ENCODE data around the gene TOM1L2. TPM values are rescaled to one million over a fixed set of nuclear protein-coding genes. Genes with fewer than 3 reads are reported as not detected.

The TOM1L2 gene
- total RNA-seq, 4 donors from 2014 or later, result 15.6 to 85.9 (median 34.9) TPM

DNA sequence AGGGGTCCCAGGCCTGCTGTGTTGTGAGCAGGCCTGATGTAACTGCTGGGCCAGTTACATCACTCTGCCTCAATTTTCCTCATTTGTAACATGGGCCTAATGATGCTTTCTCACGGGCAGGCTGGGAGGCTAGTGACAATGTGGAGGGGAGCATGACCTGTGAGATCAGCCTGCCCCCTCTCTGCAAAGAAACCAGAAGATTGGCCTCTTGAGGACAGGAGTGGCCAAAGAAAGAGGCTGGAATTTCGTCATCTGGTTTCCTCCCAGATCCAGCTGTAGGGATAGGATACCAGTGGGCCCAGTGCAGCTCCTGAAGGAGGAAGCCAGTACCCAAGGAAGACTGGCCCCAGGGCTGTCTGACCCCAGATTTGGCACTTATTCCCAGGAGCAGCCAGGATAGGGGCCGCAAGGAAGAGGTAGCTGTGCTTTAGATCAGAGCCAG, 134.8 kb downstream of the TOM1L2 start:
- no peaks in the 10 kb centered on the region for H3K36me3 ChIP-seq
- H3K27ac ChIP-seq, result peak overlapping the region; percentile 94 to 99
- peaks cover 17 to 38% of the 10 kb centered on the region in 2 donors for H3K4me1 ChIP-seq
- peak; percentile 62 to 72 for DNase-seq
- H3K27me3 ChIP-seq, result no peaks in the 10 kb centered on the region
- peak overlapping the region; percentile 63 to 67 for H3K4me3 ChIP-seq
- TF ChIP-seq POLR2A (IDR thresholded peaks at IDR 0.05), result no peak
- TF ChIP-seq, protein P1, sequence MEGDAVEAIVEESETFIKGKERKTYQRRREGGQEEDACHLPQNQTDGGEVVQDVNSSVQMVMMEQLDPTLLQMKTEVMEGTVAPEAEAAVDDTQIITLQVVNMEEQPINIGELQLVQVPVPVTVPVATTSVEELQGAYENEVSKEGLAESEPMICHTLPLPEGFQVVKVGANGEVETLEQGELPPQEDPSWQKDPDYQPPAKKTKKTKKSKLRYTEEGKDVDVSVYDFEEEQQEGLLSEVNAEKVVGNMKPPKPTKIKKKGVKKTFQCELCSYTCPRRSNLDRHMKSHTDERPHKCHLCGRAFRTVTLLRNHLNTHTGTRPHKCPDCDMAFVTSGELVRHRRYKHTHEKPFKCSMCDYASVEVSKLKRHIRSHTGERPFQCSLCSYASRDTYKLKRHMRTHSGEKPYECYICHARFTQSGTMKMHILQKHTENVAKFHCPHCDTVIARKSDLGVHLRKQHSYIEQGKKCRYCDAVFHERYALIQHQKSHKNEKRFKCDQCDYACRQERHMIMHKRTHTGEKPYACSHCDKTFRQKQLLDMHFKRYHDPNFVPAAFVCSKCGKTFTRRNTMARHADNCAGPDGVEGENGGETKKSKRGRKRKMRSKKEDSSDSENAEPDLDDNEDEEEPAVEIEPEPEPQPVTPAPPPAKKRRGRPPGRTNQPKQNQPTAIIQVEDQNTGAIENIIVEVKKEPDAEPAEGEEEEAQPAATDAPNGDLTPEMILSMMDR (IDR thresholded peaks at IDR 0.05), result no peak
- intact Hi-C loops (cut with DNase I; ENCODE audit: low total_unique reads), result no loop called here
- no peaks in the 10 kb centered on the region for H3K9me3 ChIP-seq

DNA sequence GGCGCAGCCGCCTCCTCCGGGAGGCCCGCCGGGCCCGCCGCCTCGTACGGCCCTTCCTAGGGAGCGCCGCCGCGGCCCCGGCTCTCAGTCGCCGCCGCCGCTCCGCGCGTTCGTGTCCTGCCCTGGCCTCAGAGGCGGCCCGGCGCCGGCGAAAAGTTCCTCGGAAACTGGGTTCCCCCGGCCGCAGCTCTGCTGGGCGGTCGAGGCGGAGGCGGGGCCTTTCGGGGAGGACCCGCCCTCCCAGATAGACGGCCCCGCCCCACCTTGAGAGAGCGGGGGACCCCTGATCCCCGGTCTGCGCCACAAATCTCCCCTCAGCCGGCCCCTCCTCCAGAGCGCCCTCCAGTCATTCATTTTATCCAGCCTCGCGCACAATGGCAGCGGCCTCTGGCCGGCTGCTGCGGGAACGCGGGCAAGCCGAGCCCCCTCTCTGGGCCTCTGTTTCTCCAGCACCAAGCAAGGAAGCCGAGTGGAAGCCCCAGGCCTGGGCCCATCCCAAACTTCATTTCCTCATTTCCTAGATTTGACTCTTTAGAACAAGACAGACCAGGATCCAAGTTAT, 135.3 kb downstream of the TOM1L2 start, which contains the start of gene SREBF1:
Gene SREBF1, minus strand, starts transcription at position 169 of the 562 bp plus-strand sequence. CDS start 169 bp downstream, outside the sequence.
- peak in 1 of 2 donors; percentile 75 for TF ChIP-seq POLR2A (IDR thresholded peaks at IDR 0.05)
- TF ChIP-seq, protein P1 (IDR thresholded peaks at IDR 0.05), result no peak
- Histone ChIP-seq H3K4me1 (peaks cover 17 to 39% of the 10 kb centered on the region in 2 donors), H3K27ac (peak within 1 kb of the TSS; percentile 94 to 99), H3K4me3 (peak within 1 kb of the TSS; percentile 63 to 67), H3K9me3 (no peaks in the 10 kb centered on the region), H3K36me3 (no peaks in the 10 kb centered on the region), H3K27me3 (no peaks in the 10 kb centered on the region)
- DNase-seq, result peak in 1 of 2 donors; percentile 72
- intact Hi-C loops (cut with DNase I; ENCODE audit: low total_unique reads), result no loop called here

DNA sequence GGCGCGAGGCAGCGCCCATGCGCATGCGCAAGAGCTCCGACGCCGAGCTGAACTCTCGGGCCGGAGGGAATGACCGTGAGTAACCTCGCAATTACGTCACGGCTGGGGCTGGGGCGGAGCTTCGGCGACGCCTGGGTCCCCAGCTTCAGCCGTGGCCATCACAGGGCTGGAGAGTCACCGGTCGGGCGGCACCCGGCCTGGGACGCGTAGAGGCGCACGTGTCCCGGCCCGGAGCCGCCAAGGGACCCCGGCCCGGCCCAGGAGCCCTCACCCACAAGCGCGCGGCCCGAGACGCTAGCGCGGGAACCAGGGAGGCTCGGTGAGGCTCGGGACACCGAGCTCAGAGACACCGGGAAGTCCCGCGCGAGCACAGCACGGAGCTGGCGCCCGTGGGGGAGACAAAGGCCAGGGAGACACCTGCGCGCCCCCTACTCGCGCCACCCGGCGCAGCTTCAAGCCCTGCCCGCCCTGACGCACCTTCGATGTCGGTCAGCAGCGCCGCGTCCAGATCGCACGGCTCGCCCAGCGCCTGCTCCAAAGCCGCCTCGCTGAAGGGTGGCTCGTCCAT, 135.9 kb downstream of the TOM1L2 start:
- TF ChIP-seq POLR2A (IDR thresholded peaks at IDR 0.05), result peak; percentile 98
- TF ChIP-seq, protein P1 (IDR thresholded peaks at IDR 0.05), result peak in 1 of 4 experiments; percentile 15
- DNase-seq, result peak; percentile 97 to 98
- H3K4me1 ChIP-seq, result peaks cover 17 to 43% of the 10 kb centered on the region in 2 donors
- intact Hi-C loops (cut with DNase I; ENCODE audit: low total_unique reads), result no loop called here
- no peaks in the 10 kb centered on the region for H3K36me3 ChIP-seq
- peak overlapping the region; percentile 63 to 67 for H3K4me3 ChIP-seq
- peak overlapping the region; percentile 94 to 99 for H3K27ac ChIP-seq
- H3K27me3 ChIP-seq, result no peaks in the 10 kb centered on the region
- no peaks in the 10 kb centered on the region for H3K9me3 ChIP-seq

DNA sequence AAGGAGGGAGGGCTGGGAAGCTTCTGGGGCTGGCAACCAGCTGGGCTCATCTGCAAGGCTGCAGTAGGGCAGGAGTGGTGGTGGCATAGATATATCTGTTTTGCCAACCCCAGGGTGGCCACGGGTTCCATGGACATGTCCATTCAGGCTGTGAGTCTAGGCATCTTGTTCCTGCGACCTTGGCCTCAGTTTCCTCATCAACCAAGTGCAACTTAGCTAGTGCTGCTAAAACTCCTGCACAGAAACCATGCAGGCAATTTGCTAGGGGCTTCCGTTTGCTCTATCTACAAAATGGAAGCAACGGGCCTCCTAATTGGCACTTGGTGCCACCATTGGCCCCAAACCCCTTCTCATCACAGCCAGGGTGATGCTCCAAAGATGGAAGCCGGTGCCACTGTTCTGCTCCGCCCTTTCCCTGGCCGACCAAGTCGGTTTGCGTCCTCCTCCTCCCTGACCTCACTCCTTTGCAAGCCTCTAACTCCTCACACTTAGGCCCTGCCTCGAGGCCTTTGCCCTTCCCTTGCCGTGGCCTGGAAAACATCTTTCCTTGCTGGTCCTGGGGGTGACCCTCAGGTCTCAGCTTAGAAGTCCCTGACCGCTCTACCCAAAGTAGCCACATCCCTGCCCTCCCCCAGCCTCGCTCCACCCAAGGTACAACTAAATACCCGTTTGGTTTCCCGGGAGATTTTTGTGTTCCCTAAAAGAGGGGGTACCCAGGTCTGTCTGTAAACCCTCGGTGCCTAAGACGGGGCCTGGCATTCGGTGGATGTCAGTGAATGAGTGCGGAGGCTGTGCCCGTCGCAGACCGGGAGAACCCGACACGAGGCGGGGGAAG, 136.6 kb downstream of the TOM1L2 start:
- H3K9me3 ChIP-seq, result no peaks in the 10 kb centered on the region
- H3K4me3 ChIP-seq, result peak overlapping the region; percentile 63 to 67
- H3K27ac ChIP-seq, result peak overlapping the region; percentile 94 to 99
- DNase-seq, result peak in 1 of 2 donors; percentile 52
- peaks cover 17 to 38% of the 10 kb centered on the region in 2 donors for H3K4me1 ChIP-seq
- intact Hi-C loops (cut with DNase I; ENCODE audit: low total_unique reads), result no loop called here
- no peaks in the 10 kb centered on the region for H3K27me3 ChIP-seq
- TF ChIP-seq, protein P1 (IDR thresholded peaks at IDR 0.05), result no peak
- TF ChIP-seq POLR2A (IDR thresholded peaks at IDR 0.05), result no peak
- H3K36me3 ChIP-seq, result no peaks in the 10 kb centered on the region

Data from uterus (tissue), 4 donors.